Loucy (cell line): ENCODE measurements around the gene GLP2R.

Experiments
- H2AFZ ChIP-seq: fragments of 200-600 bp; sonication (generic); 2 replicates; pipeline ENCODE4 v1.6.0; 2016; ENCODE audit warnings: antibody characterized with exemption, mild to moderate bottlenecking, low read length, moderate library complexity
- H3F3A ChIP-seq: fragments of 200-600 bp; 2 replicates; pipeline ENCODE4 v1.6.0; 2016; ENCODE audit warnings: antibody characterized with exemption, low read depth, mild to moderate bottlenecking
- H3K27me3 ChIP-seq: fragments of 200-600 bp; sonication (generic); 2 replicates; pipeline ENCODE4 v1.6.1; 2014; ENCODE audit warnings: low read length, mild to moderate bottlenecking; ENCODE audit not compliant: insufficient read depth, poor library complexity, severe bottlenecking
- H3K36me3 ChIP-seq: fragments of 200-600 bp; sonication (generic); 2 replicates; pipeline ENCODE4 v1.6.1; 2016; ENCODE audit warnings: low read length; ENCODE audit not compliant: insufficient read depth
- H3K4me1 ChIP-seq: fragments of 200-600 bp; sonication (generic); 2 replicates; pipeline ENCODE4 v1.5.1; 2014; ENCODE audit warnings: low read length, mild to moderate bottlenecking; ENCODE audit not compliant: insufficient read depth, poor library complexity, severe bottlenecking
- H3K4me2 ChIP-seq: fragments of 200-600 bp; sonication (generic); 2 replicates; pipeline ENCODE4 v1.6.0; 2014; ENCODE audit warnings: antibody characterized with exemption, low read length, low read depth, mild to moderate bottlenecking; ENCODE audit not compliant: poor library complexity, severe bottlenecking
- H3K4me3 ChIP-seq: fragments of 200-600 bp; sonication (generic); 2 replicates; pipeline ENCODE4 v1.5.1; 2014; ENCODE audit warnings: low read length, mild to moderate bottlenecking, mixed read lengths; ENCODE audit not compliant: poor library complexity, severe bottlenecking
- H3K79me2 ChIP-seq: fragments of 200-600 bp; sonication (generic); 2 replicates; pipeline ENCODE4 v1.6.1; 2014; ENCODE audit warnings: low read length; ENCODE audit not compliant: insufficient read depth
- H3K9ac ChIP-seq: fragments of 200-600 bp; sonication (generic); 2 replicates; pipeline ENCODE4 v1.6.0; 2014; ENCODE audit warnings: mild to moderate bottlenecking, low read depth, low read length, moderate library complexity; ENCODE audit not compliant: poor library complexity, severe bottlenecking
- H3K9me2 ChIP-seq: fragments of 200-600 bp; sonication (generic); replicated peaks from 2 replicates; pipeline ENCODE4 v1.6.1; 2016; ENCODE audit warnings: low read depth, low read length, mixed read lengths
- H3K9me3 ChIP-seq: fragments of 200-600 bp; sonication (generic); 2 replicates; pipeline ENCODE4 v1.6.1; 2014; ENCODE audit warnings: mild to moderate bottlenecking, antibody characterized with exemption, low read length, low read depth; ENCODE audit not compliant: insufficient read depth
- H4K20me1 ChIP-seq: fragments of 200-600 bp; sonication (generic); 2 replicates; pipeline ENCODE4 v1.6.0; 2014; ENCODE audit warnings: antibody characterized with exemption, low read length, mild to moderate bottlenecking; ENCODE audit not compliant: insufficient read depth, poor library complexity, severe bottlenecking
- CTCF ChIP-seq: fragments of 200-600 bp; sonication (generic); conservative IDR thresholded peaks from 2 replicates; pipeline ENCODE4 v1.5.1; 2014; ENCODE audit warnings: mild to moderate bottlenecking, antibody characterized with exemption, low read length
- EZH2phosphoT487 ChIP-seq: fragments of 200-600 bp; IDR thresholded peaks from 2 replicates; pipeline ENCODE4 v1.6.1; 2018; ENCODE audit warnings: antibody characterized with exemption, mild to moderate bottlenecking, moderate library complexity, borderline replicate concordance

GLP2R gene

DNA sequence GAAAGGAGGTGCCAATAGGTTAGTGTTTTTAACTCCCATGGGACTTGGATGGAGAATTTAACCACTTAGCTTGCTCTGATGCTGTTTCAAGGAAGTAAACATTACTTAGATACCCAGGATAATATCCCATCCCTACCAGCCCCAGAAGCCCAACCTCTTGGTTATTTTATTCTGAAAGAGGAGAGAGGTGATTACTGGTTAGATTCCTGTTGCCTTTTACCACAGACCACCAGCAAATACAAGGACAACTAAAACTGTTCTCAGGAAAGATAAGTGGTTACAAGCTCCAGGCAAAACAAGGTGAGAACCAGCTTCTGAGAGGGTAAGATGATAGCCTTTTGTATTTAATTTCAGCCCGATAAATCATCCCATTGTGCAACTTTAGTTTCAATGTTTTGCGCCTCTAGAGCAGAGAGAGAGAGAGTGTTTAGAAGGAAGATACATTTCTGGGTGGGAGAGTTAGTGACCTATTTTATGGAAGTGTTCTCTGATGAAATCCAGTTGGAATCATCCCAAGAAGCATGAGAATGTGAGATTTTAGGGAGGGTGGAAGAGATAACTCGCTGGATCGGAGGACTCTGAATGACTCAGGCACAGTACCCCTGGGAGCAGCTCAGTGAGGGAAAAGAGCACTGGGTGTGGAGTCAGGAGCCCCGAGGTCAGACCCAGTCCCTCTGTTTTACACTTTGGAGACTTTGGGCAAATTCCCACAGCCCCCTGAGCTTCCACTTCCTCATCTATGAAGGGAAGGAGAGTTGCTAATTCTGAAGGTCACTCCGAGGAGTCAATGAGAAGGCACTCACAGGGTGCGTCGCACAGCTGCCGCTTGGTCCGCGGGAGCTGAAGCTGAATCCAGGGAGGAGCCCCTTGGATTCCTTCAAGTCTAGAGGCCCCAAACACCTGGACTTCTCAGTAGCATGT lies 12.1 kb downstream of the GLP2R start:
- H3K9me3 ChIP-seq: no peaks in the 10 kb centered on the region
- H2AFZ ChIP-seq: no peak overlapping the region
- no peak overlapping the region for H3K9ac ChIP-seq
- no peak overlapping the region for H3K4me3 ChIP-seq
- no peaks in the 10 kb centered on the region for H3K4me1 ChIP-seq
- no peaks in the 10 kb centered on the region for H4K20me1 ChIP-seq
- H3K4me2 ChIP-seq: no peak overlapping the region
- H3K79me2 ChIP-seq: no peaks in the 10 kb centered on the region
- TF ChIP-seq CTCF (no peak), EZH2phosphoT487 (no peak)
- no peaks in the 10 kb centered on the region for H3K27me3 ChIP-seq
- no peaks in the 10 kb centered on the region for H3F3A ChIP-seq
- H3K36me3 ChIP-seq: no peaks in the 10 kb centered on the region
- no peaks in the 10 kb centered on the region for H3K9me2 ChIP-seq

DNA sequence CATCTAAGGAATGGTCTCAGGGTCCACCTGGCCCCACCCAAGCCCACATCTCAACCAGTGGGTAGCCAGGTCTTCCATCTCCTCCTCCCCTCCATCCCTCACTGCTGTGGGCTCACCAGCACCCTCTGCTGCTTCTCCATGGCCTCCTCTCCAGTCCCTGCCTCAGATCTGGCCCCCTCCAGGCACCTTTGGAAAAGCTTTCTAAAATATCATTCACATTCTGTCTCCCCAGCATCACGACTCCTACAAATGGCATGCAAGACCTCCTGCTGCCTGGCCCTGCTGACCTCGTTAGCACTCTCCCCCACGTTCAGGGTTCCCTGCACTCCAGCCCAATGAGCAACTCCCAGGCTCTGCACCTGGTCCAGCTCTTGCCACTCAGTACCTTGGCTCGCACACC lies 13.7 kb downstream of the GLP2R start:
- H3K9me2 ChIP-seq: no peaks in the 10 kb centered on the region
- no peak overlapping the region for H2AFZ ChIP-seq
- H3K36me3 ChIP-seq: no peaks in the 10 kb centered on the region
- no peaks in the 10 kb centered on the region for H3K4me1 ChIP-seq
- H3K27me3 ChIP-seq: no peaks in the 10 kb centered on the region
- no peak overlapping the region for H3K9ac ChIP-seq
- H4K20me1 ChIP-seq: no peaks in the 10 kb centered on the region
- no peaks in the 10 kb centered on the region for H3K79me2 ChIP-seq
- no peaks in the 10 kb centered on the region for H3F3A ChIP-seq
- H3K4me2 ChIP-seq: no peak overlapping the region
- H3K4me3 ChIP-seq: no peak overlapping the region
- TF ChIP-seq EZH2phosphoT487 (no peak), CTCF (no peak; the same call in 1 of the 2 replicates)
- H3K9me3 ChIP-seq: no peaks in the 10 kb centered on the region

GRCh38 chr17:9842057-9842758 lies 16.5 kb downstream of the GLP2R start:
- no peak overlapping the region for H3K4me3 ChIP-seq
- H3K9ac ChIP-seq: no peak overlapping the region
- H3K9me3 ChIP-seq: no peaks in the 10 kb centered on the region
- no peaks in the 10 kb centered on the region for H3K36me3 ChIP-seq
- no peaks in the 10 kb centered on the region for H3F3A ChIP-seq
- H4K20me1 ChIP-seq: no peaks in the 10 kb centered on the region
- no peak overlapping the region for H2AFZ ChIP-seq
- TF ChIP-seq EZH2phosphoT487 (no peak), CTCF (no peak)
- no peaks in the 10 kb centered on the region for H3K4me1 ChIP-seq
- H3K4me2 ChIP-seq: no peak overlapping the region
- H3K79me2 ChIP-seq: no peaks in the 10 kb centered on the region
- no peaks in the 10 kb centered on the region for H3K27me3 ChIP-seq
- H3K9me2 ChIP-seq: no peaks in the 10 kb centered on the region
